Glutamatergic neuron (in vitro differentiated cells): ENCODE measurements around the gene USPL1. TPM values are rescaled to one million over a fixed set of nuclear protein-coding genes. Genes with fewer than 3 reads are reported as not detected.

Experiments used
- DNase-seq: peaks from one replicate; pipeline ENCODE4 v3.0.0; 2022
- H3K27ac Mint-ChIP-seq: one replicate; pipeline ENCODE4 v1.8.0; 2020; ENCODE audit warnings: mild to moderate bottlenecking, mixed read lengths, inconsistent platforms; ENCODE audit not compliant: unreplicated experiment
- H3K27me3 Mint-ChIP-seq: one replicate; pipeline ENCODE4 v1.8.0; 2020; ENCODE audit warnings: mild to moderate bottlenecking, moderate library complexity, mixed read lengths, inconsistent platforms; ENCODE audit not compliant: unreplicated experiment
- H3K36me3 Mint-ChIP-seq: one replicate; pipeline ENCODE4 v1.8.0; 2020; ENCODE audit warnings: mild to moderate bottlenecking, mixed read lengths, inconsistent platforms; ENCODE audit not compliant: unreplicated experiment
- H3K4me1 Mint-ChIP-seq: one replicate; pipeline ENCODE4 v1.8.0; 2020; ENCODE audit warnings: mild to moderate bottlenecking, low read depth, mixed read lengths, inconsistent platforms; ENCODE audit not compliant: unreplicated experiment
- H3K4me3 Mint-ChIP-seq: one replicate; pipeline ENCODE4 v1.8.0; 2020; ENCODE audit warnings: mild to moderate bottlenecking, mixed read lengths, inconsistent platforms; ENCODE audit not compliant: unreplicated experiment
- H3K9me3 Mint-ChIP-seq: one replicate; pipeline ENCODE4 v1.8.0; 2020; ENCODE audit warnings: mild to moderate bottlenecking, moderate library complexity, mixed read lengths, inconsistent platforms; ENCODE audit not compliant: unreplicated experiment
- total RNA-seq: library from RNA; stranded (reverse); fragmentation: NEBNext Ultra II Directional; extraction: Animal tissue kit (Norgen Biotek cat#: 25700); gene quantifications from one replicate; pipeline ENCODE4 v1.2.1, GENCODE V29; 2021; ENCODE audit not compliant: unreplicated experiment
- TF ChIP-seq, protein P1 (sequence below): fragments of 200-600 bp; sonication (generic); IDR thresholded peaks from one replicate; pipeline ENCODE4 v1.5.0; 2021; ENCODE audit not compliant: partially characterized antibody, unreplicated experiment

Gene USPL1
- total RNA-seq, 1 donor from 2014 or later: 101 TPM

GRCh38 chr13:30679483-30680330, 62.0 kb downstream of the USPL1 start:
- DNase-seq: peak; percentile 50
- H3K36me3 Mint-ChIP-seq: no peaks in the 10 kb centered on the region
- H3K4me3 Mint-ChIP-seq: no peak overlapping the region
- TF ChIP-seq, protein P1, sequence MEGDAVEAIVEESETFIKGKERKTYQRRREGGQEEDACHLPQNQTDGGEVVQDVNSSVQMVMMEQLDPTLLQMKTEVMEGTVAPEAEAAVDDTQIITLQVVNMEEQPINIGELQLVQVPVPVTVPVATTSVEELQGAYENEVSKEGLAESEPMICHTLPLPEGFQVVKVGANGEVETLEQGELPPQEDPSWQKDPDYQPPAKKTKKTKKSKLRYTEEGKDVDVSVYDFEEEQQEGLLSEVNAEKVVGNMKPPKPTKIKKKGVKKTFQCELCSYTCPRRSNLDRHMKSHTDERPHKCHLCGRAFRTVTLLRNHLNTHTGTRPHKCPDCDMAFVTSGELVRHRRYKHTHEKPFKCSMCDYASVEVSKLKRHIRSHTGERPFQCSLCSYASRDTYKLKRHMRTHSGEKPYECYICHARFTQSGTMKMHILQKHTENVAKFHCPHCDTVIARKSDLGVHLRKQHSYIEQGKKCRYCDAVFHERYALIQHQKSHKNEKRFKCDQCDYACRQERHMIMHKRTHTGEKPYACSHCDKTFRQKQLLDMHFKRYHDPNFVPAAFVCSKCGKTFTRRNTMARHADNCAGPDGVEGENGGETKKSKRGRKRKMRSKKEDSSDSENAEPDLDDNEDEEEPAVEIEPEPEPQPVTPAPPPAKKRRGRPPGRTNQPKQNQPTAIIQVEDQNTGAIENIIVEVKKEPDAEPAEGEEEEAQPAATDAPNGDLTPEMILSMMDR: peak; percentile 34
- H3K9me3 Mint-ChIP-seq: peaks cover 6% of the 10 kb centered on the region
- H3K27me3 Mint-ChIP-seq: peaks cover 2% of the 10 kb centered on the region
- H3K27ac Mint-ChIP-seq: peak overlapping the region; percentile 65
- peaks cover 17% of the 10 kb centered on the region for H3K4me1 Mint-ChIP-seq

GRCh38 chr13:30681843-30682242, 64.1 kb downstream of the USPL1 start:
- TF ChIP-seq, protein P1: no peak
- H3K27me3 Mint-ChIP-seq: peaks cover 7% of the 10 kb centered on the region
- H3K4me3 Mint-ChIP-seq: no peak overlapping the region
- no peaks in the 10 kb centered on the region for H3K36me3 Mint-ChIP-seq
- peaks cover 17% of the 10 kb centered on the region for H3K4me1 Mint-ChIP-seq
- H3K9me3 Mint-ChIP-seq: peaks cover 1% of the 10 kb centered on the region
- DNase-seq: no peak
- no peak overlapping the region for H3K27ac Mint-ChIP-seq

DNA sequence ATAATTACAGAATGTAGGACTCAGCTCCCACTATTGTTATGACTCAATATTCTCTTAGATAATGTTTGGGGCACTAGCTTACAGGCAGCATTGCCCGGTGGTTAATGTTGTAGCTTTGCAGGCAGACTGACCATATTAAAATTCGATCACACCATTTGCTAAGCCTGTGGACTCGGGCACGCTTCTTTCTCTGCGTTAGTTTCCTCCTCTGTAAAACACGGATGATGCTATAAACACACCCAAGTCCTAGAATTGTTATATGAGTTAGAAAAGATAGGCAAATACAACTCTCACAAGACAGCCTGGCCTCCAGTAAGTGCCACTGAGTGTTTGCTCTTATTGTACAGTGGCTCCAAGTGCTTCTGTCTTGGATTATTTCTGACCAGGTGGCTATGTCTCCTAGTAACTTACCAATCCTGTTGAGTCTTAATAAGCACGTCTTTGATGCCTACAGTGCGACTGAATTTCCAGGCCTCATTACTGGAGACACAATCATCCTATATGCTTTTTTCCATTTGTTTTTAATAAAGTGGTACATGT, 67.7 kb downstream of the USPL1 start:
- Mint-ChIP-seq H3K27me3 (peaks cover 12% of the 10 kb centered on the region), H3K27ac (no peak overlapping the region), H3K36me3 (no peaks in the 10 kb centered on the region), H3K4me3 (no peak overlapping the region), H3K9me3 (peaks cover 10% of the 10 kb centered on the region), H3K4me1 (peaks cover 24% of the 10 kb centered on the region)
- DNase-seq: no peak
- TF ChIP-seq, protein P1: no peak

- H3K27ac Mint-ChIP-seq: no peak overlapping the region
These were observed 68.3 kb downstream of the USPL1 start for GRCh38 chr13:30685987-30686386.

More at GRCh38 chr13:30685987-30686386, 68.3 kb downstream of the USPL1 start:
- Mint-ChIP-seq H3K9me3 (peaks cover 14% of the 10 kb centered on the region), H3K27me3 (peaks cover 16% of the 10 kb centered on the region), H3K4me3 (no peak overlapping the region), H3K36me3 (no peaks in the 10 kb centered on the region), H3K4me1 (peaks cover 28% of the 10 kb centered on the region)
- DNase-seq: no peak
- TF ChIP-seq, protein P1: no peak
